NB4 (cell line): Measurements from ENCODE around the gene CD46.

Experiments
- CTCF ChIP-seq: IDR thresholded peaks from one replicate; pipeline ENCODE4 v1.5.1; 2012; ENCODE audit warnings: low read depth, low read length
- MAX ChIP-seq: IDR thresholded peaks from 2 replicates; pipeline ENCODE4 v1.6.1; 2011; ENCODE audit warnings: low read depth, low read length
- MYC ChIP-seq: IDR thresholded peaks from 2 replicates; pipeline ENCODE4 v1.6.1; 2011; ENCODE audit warnings: low read depth, low read length
- POLR2A ChIP-seq: IDR thresholded peaks from 2 replicates; pipeline ENCODE4 v1.6.1; 2011; ENCODE audit warnings: mild to moderate bottlenecking; ENCODE audit not compliant: insufficient read length; ENCODE audit errors: extremely low read depth

GRCh38 chr1:207826557-207827487 is 75.0 kb downstream of the CD46 start:
- TF ChIP-seq CTCF (no peak), POLR2A (no peak), MYC (no peak), MAX (no peak)
